Astrocyte (in vitro differentiated cells and primary cell): ENCODE results near the gene UNC5B. TPM values are rescaled to one million over a fixed set of nuclear protein-coding genes. Genes with fewer than 3 reads are reported as not detected.
A peak's percentile ranks its signal among the peaks of the same experiment; 100 is the strongest.

ENCODE experiments used
- DNase-seq: peaks from one replicate; pipeline ENCODE4 v3.0.0-alpha.2; 2010; ENCODE audit warnings: low read depth
- FAIRE-seq: peaks from 2 replicates; lab custom pipeline; 2011; peaks lifted over from hg19 to GRCh38; lab: Jason Lieb, UNC
- H2AFZ ChIP-seq: 2 replicates; pipeline ENCODE4 v1.6.0; 2012; ENCODE audit warnings: low read depth, low read length, inconsistent platforms
- H3K27ac ChIP-seq: 2 replicates; pipeline ENCODE4 v1.5.1; 2011; ENCODE audit warnings: low read depth, low read length, inconsistent platforms
- H3K27me3 ChIP-seq: 2 replicates; pipeline ENCODE4 v1.6.0; 2011; ENCODE audit warnings: low read length, inconsistent platforms; ENCODE audit not compliant: insufficient read depth
- H3K36me3 ChIP-seq: 2 replicates; pipeline ENCODE4 v1.5.1; 2011; ENCODE audit warnings: low read length, inconsistent platforms; ENCODE audit not compliant: insufficient read depth
- H3K4me1 ChIP-seq: 2 replicates; pipeline ENCODE4 v1.5.1; 2011; ENCODE audit warnings: low read length, inconsistent platforms; ENCODE audit not compliant: insufficient read depth
- H3K4me2 ChIP-seq: 2 replicates; pipeline ENCODE4 v1.6.0; 2012; ENCODE audit warnings: low read length, inconsistent platforms
- H3K4me3 ChIP-seq: 2 replicates; pipeline ENCODE4 v1.5.1; 2011; ENCODE audit warnings: low read depth, mild to moderate bottlenecking, low read length, inconsistent platforms; ENCODE audit not compliant: insufficient read depth
- H3K79me2 ChIP-seq: 2 replicates; pipeline ENCODE4 v1.6.0; 2012; ENCODE audit warnings: mild to moderate bottlenecking, low read length, inconsistent platforms; ENCODE audit not compliant: insufficient read depth
- H3K9ac ChIP-seq: 2 replicates; pipeline ENCODE4 v1.6.0; 2012; ENCODE audit warnings: mild to moderate bottlenecking, low read length, inconsistent platforms
- H3K9me3 ChIP-seq: 2 replicates; pipeline ENCODE4 v1.5.1; 2012; ENCODE audit warnings: low read depth, mild to moderate bottlenecking, low read length, inconsistent platforms; ENCODE audit not compliant: insufficient read depth
- H4K20me1 ChIP-seq: 2 replicates; pipeline ENCODE4 v1.6.0; 2012; ENCODE audit warnings: low read length, inconsistent platforms; ENCODE audit not compliant: insufficient read depth
- H3K27ac Mint-ChIP-seq: one replicate; pipeline ENCODE4 v1.8.0; 2021; ENCODE audit warnings: mild to moderate bottlenecking, mixed read lengths; ENCODE audit not compliant: unreplicated experiment
- H3K27me3 Mint-ChIP-seq: one replicate; pipeline ENCODE4 v1.8.0; 2021; ENCODE audit warnings: low read depth, mixed read lengths; ENCODE audit not compliant: unreplicated experiment
- H3K36me3 Mint-ChIP-seq: one replicate; pipeline ENCODE4 v1.8.0; 2021; ENCODE audit warnings: low read depth, mixed read lengths; ENCODE audit not compliant: unreplicated experiment
- H3K4me1 Mint-ChIP-seq: one replicate; pipeline ENCODE4 v1.8.0; 2021; ENCODE audit warnings: low read depth, mixed read lengths; ENCODE audit not compliant: unreplicated experiment
- H3K4me3 Mint-ChIP-seq: one replicate; pipeline ENCODE4 v1.8.0; 2021; ENCODE audit warnings: mild to moderate bottlenecking, moderate library complexity, mixed read lengths; ENCODE audit not compliant: unreplicated experiment
- H3K9me3 Mint-ChIP-seq: one replicate; pipeline ENCODE4 v1.8.0; 2021; ENCODE audit warnings: mild to moderate bottlenecking, mixed read lengths; ENCODE audit not compliant: unreplicated experiment
- EZH2 ChIP-seq: IDR thresholded peaks from 2 replicates; pipeline ENCODE4 v1.6.1; 2012; ENCODE audit warnings: mild to moderate bottlenecking, low read length, inconsistent platforms; ENCODE audit not compliant: insufficient read depth
- total RNA-seq: library from RNA; stranded (reverse); gene quantifications from 2 replicates; pipeline ENCODE4 v1.2.1, GENCODE V29; 2021
- TF ChIP-seq, protein P1 (sequence below): IDR thresholded peaks from 2 replicates; pipeline ENCODE4 v1.5.1; 2011; ENCODE audit warnings: low read depth, mild to moderate bottlenecking, inconsistent platforms, low read length, moderate library complexity; ENCODE audit not compliant: insufficient read depth

The UNC5B gene
- total RNA-seq, 1 donor from 2014 or later: 15.0 TPM

DNA sequence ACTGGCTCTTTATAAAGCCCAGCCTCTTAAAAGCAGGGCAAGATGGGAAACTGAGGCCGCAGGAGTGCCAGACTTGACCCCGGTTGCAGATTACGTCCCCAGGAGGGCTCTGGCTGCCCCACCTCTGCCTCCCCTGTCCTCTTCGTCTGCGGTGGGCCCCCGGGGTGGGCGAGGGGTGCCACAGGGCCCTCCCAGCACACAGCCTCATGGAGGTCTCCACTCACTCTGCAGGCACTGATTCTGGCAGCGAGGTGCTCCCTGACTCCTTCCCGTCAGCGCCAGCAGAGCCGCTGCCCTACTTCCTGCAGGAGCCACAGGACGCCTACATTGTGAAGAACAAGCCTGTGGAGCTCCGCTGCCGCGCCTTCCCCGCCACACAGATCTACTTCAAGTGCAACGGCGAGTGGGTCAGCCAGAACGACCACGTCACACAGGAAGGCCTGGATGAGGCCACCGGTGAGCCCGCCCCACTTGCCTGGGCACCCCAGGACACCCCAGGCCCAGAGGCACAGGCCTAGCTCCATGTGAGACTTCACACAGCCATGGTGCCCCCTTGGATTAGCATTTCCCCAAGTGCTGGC, 67.3 kb downstream of the UNC5B start:
- no peak for DNase-seq
- Mint-ChIP-seq H3K4me1 (peaks cover 7% of the 10 kb centered on the region), H3K36me3 (peaks cover 11% of the 10 kb centered on the region), H3K27ac (no peak overlapping the region), H3K9me3 (no peaks in the 10 kb centered on the region), H3K4me3 (no peak overlapping the region), H3K27me3 (peaks cover 2% of the 10 kb centered on the region)
- Histone ChIP-seq H3K4me3 (no peak overlapping the region), H3K9ac (no peak overlapping the region), H3K4me1 (peaks cover 2% of the 10 kb centered on the region), H3K9me3 (no peaks in the 10 kb centered on the region), H3K36me3 (no peaks in the 10 kb centered on the region), H3K79me2 (no peaks in the 10 kb centered on the region), H3K27ac (no peak overlapping the region), H2AFZ (no peak overlapping the region), H3K4me2 (no peak overlapping the region), H4K20me1 (peaks cover 29% of the 10 kb centered on the region), H3K27me3 (no peaks in the 10 kb centered on the region)
- no peak for FAIRE-seq
- TF ChIP-seq EZH2: no peak
- TF ChIP-seq, protein P1, sequence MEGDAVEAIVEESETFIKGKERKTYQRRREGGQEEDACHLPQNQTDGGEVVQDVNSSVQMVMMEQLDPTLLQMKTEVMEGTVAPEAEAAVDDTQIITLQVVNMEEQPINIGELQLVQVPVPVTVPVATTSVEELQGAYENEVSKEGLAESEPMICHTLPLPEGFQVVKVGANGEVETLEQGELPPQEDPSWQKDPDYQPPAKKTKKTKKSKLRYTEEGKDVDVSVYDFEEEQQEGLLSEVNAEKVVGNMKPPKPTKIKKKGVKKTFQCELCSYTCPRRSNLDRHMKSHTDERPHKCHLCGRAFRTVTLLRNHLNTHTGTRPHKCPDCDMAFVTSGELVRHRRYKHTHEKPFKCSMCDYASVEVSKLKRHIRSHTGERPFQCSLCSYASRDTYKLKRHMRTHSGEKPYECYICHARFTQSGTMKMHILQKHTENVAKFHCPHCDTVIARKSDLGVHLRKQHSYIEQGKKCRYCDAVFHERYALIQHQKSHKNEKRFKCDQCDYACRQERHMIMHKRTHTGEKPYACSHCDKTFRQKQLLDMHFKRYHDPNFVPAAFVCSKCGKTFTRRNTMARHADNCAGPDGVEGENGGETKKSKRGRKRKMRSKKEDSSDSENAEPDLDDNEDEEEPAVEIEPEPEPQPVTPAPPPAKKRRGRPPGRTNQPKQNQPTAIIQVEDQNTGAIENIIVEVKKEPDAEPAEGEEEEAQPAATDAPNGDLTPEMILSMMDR: no peak

DNA sequence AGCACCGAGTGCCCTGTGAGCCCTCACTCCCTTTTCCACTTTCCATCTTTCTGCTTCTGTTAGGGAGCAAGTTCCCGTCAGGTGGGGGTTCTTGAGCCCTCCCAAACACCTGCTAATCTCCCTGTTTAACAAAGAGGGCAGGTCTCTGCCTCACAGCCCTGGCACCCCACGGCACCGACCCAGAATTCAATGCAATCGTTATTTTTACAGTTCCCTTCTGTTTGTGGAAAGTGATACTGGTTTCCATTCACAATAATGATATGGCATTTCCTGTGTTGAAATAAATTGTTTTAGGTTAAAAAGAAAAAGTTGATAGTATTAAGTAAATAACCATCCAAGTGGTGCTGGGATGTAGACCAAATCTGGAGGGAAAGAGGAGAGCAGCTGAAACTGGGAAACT, 67.8 kb downstream of the UNC5B start:
- FAIRE-seq: no peak
- Mint-ChIP-seq H3K27ac (no peak overlapping the region), H3K4me3 (peak overlapping the region; percentile 3), H3K27me3 (peaks cover 2% of the 10 kb centered on the region), H3K36me3 (peaks cover 9% of the 10 kb centered on the region), H3K4me1 (peaks cover 7% of the 10 kb centered on the region), H3K9me3 (no peaks in the 10 kb centered on the region)
- no peak for DNase-seq
- H3K27ac ChIP-seq: no peak overlapping the region
- H3K9me3 ChIP-seq: no peaks in the 10 kb centered on the region
- H3K4me3 ChIP-seq: no peak overlapping the region
- no peaks in the 10 kb centered on the region for H3K79me2 ChIP-seq
- no peaks in the 10 kb centered on the region for H3K36me3 ChIP-seq
- no peak overlapping the region for H2AFZ ChIP-seq
- peaks cover 34% of the 10 kb centered on the region for H4K20me1 ChIP-seq
- no peak overlapping the region for H3K9ac ChIP-seq
- no peak overlapping the region for H3K4me2 ChIP-seq
- TF ChIP-seq, protein P1: no peak
- no peak for TF ChIP-seq EZH2
- no peaks in the 10 kb centered on the region for H3K27me3 ChIP-seq
- peaks cover 2% of the 10 kb centered on the region for H3K4me1 ChIP-seq

DNA sequence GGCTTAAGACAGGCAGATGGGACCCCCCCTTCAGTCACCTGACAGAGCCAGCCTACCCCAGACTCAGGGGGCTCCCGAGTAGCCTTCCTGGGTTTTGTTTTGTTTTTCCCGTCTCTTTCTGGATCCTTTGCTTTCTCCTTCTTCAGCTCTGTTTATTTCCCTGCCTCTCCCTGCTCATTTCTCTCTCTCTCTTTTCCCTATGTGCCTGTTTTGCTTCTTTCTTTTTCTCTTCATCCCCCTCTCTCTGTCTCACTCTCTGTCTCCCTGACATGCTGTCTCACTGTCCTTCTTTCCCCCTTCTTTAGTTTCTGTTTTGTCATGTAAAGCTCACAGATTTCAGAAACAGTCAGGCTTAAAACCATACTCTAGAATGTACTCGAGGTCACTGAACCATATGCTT, 68.5 kb downstream of the UNC5B start:
- Histone ChIP-seq H4K20me1 (peaks cover 40% of the 10 kb centered on the region), H3K4me1 (no peaks in the 10 kb centered on the region), H3K9me3 (no peaks in the 10 kb centered on the region), H3K9ac (no peak overlapping the region), H3K79me2 (no peaks in the 10 kb centered on the region), H3K36me3 (no peaks in the 10 kb centered on the region), H3K27ac (no peak overlapping the region), H2AFZ (no peak overlapping the region), H3K4me3 (no peak overlapping the region), H3K4me2 (no peak overlapping the region), H3K27me3 (no peaks in the 10 kb centered on the region)
- FAIRE-seq (no peak), DNase-seq (no peak)
- Mint-ChIP-seq H3K9me3 (no peaks in the 10 kb centered on the region), H3K27ac (no peak overlapping the region), H3K4me3 (no peak overlapping the region), H3K4me1 (peaks cover 7% of the 10 kb centered on the region), H3K27me3 (peaks cover 2% of the 10 kb centered on the region), H3K36me3 (peaks cover 9% of the 10 kb centered on the region)
- TF ChIP-seq, protein P1: no peak
- no peak for TF ChIP-seq EZH2
